K562 (cell line): ENCODE results near the gene ERBB3. TPM values are rescaled to one million over a fixed set of nuclear protein-coding genes. Genes with fewer than 3 reads are reported as not detected.

Experiments used
- CEBPG ChIP-seq, 3 experiments: fragments of 200-800 bp in 1 of 3; sonication (Bioruptor generic) in 1 of 3; sonication (generic) in 1 of 3; formaldehyde crosslinking in 1 of 3; IDR thresholded peaks in 2 of 3; conservative IDR thresholded peaks in 1 of 3; 2 replicates each; pipeline versions ENCODE4 v1.6.1 to v1.8.0; 2016 to 2022; ENCODE audit warnings: missing compliant biosample characterization in 2 of 3, missing genetic modification characterization in 2 of 3, mild to moderate bottlenecking in 1 of 3, missing genetic modification reagents in 1 of 3
- CHD7 ChIP-seq: fragments of 200-600 bp; sonication (generic); IDR thresholded peaks from one replicate; pipeline ENCODE4 v1.6.1; 2012; ENCODE audit warnings: mild to moderate bottlenecking, low read depth, low read length, inconsistent platforms
- EWSR1 ChIP-seq: fragments of 450-650 bp; IDR thresholded peaks from 2 replicates; pipeline ENCODE4 v1.6.1; 2018; ENCODE audit warnings: borderline replicate concordance, mild to moderate bottlenecking, low read depth, moderate library complexity; ENCODE audit not compliant: partially characterized antibody
- HNRNPLL ChIP-seq: fragments of 200-400 bp; formaldehyde crosslinking; IDR thresholded peaks from 2 replicates; pipeline ENCODE4 v1.6.1; 2017; ENCODE audit warnings: low read length, low read depth, mild to moderate bottlenecking; ENCODE audit not compliant: poor library complexity, severe bottlenecking
- POLR2AphosphoS2 ChIP-seq: IDR thresholded peaks from 2 replicates; pipeline ENCODE4 v1.6.1; 2012; ENCODE audit warnings: low read length, improper control_type of control experiment
- SP1 ChIP-seq: sonication (generic); formaldehyde crosslinking; IDR thresholded peaks from 2 replicates; pipeline ENCODE4 v1.8.1; 2022; ENCODE audit warnings: mild to moderate bottlenecking, missing genetic modification reagents
- STAT5B ChIP-seq: fragments of 250-450 bp; sonication (Bioruptor Pico); IDR thresholded peaks from 2 replicates; pipeline ENCODE4 v1.8.0; 2021; ENCODE audit warnings: mild to moderate bottlenecking, inconsistent platforms
- ZNF398 ChIP-seq: fragments of 250-450 bp; sonication (Bioruptor Pico); IDR thresholded peaks from 2 replicates; pipeline ENCODE4 v1.8.0; 2021; ENCODE audit warnings: moderate library complexity, mild to moderate bottlenecking, inconsistent platforms
- ZNF584 ChIP-seq: fragments of 200-800 bp; sonication (Bioruptor generic); IDR thresholded peaks from 2 replicates; pipeline ENCODE4 v1.6.1; 2016; ENCODE audit warnings: low read depth, mild to moderate bottlenecking, missing genetic modification characterization, missing compliant biosample characterization
- ZNF785 ChIP-seq: fragments of 250-450 bp; sonication (Bioruptor Pico); IDR thresholded peaks from 2 replicates; pipeline ENCODE4 v1.4.0; 2020; ENCODE audit warnings: mild to moderate bottlenecking
- polyA plus RNA-seq, 8 experiments: library from polyadenylated mRNA; depleted of rRNA in 4 of 8; stranded (reverse) in 5 of 8; unstranded in 3 of 8; fragments of >200 nt; fragmentation: Nextera tagmentation in 2 of 8; fragmentation: Illumina TruSeq in 1 of 8; extraction: Ambion mirVana in 2 of 8; extraction: Trizol in 1 of 8; gene quantifications; 2 replicates each; pipeline versions ENCODE4 v1.2.1 to v1.2.3, GENCODE V29; 2011 to 2014; ENCODE audit warnings: inconsistent platforms in 1 of 8, missing spikeins in 1 of 8
- total RNA-seq, 7 experiments: library from RNA; depleted of rRNA in 6 of 7; stranded (reverse); fragments of >200 nt in 6 of 7; fragmentation: Illumina TruSeq in 2 of 7; extraction: Trizol in 2 of 7; gene quantifications; 2 replicates each; pipeline versions ENCODE4 v1.2.1 to v1.2.3, GENCODE V29; 2011 to 2021; ENCODE audit warnings: low replicate concordance in 1 of 7

The ERBB3 gene
- total and polyA plus RNA-seq, 9 of the 15 experiments (the other 6 are each of a cell fraction or from before 2014, with no cell fraction given), result 1.5 to 5.4 (median 3.8) TPM

GRCh38 chr12:56117778-56118687 is 38.1 kb downstream of the ERBB3 start, which contains the start of gene ZC3H10 (continued):
- TF ChIP-seq CHD7 (no peak), ZNF584 (no peak), STAT5B (CRISPR knock-in tag) (no peak), EWSR1 (no peak), ZNF398 (no peak), SP1 (CRISPR knock-in tag) (peak; percentile 99), ZNF785 (no peak), HNRNPLL (peak; percentile 93), CEBPG (CRISPR knock-in tag; IDR thresholded peaks at IDR 0.05) (peak; percentile 41; the same call in 1 of the 2 replicates), CEBPG (tag; conservative IDR thresholded peaks at IDR 0.05 in 1 of 2, IDR thresholded peaks at IDR 0.05 in 1 of 2) (no peak), POLR2AphosphoS2 (peak; percentile 100)
